ENCODE data around the gene MTOR.
"Not testable (repeated sequence)": the region's sequence is repeated elsewhere in the genome, so short reads cannot be mapped to it uniquely, and the experiment has no call there.

MTOR gene

GRCh38 chr1:11214698-11215380 lies 47.5 kb downstream of the MTOR start:
- DNase-seq: no peak

- no peak for DNase-seq
These were observed 50.3 kb downstream of the MTOR start for GRCh38 chr1:11211925-11212587.

- no peak for DNase-seq
These were observed 50.9 kb downstream of the MTOR start for GRCh38 chr1:11211461-11211860.

GRCh38 chr1:11207898-11208611 lies 54.3 kb downstream of the MTOR start:
- DNase-seq: no peak

GRCh38 chr1:11204396-11205190 lies 57.8 kb downstream of the MTOR start:
- no peak for DNase-seq

- DNase-seq: no peak
These were observed 63.3 kb downstream of the MTOR start for GRCh38 chr1:11198851-11199594.

GRCh38 chr1:11198257-11198656 lies 64.1 kb downstream of the MTOR start:
- no peak for DNase-seq

GRCh38 chr1:11197359-11197758 lies 65.0 kb downstream of the MTOR start:
- DNase-seq: no peak

GRCh38 chr1:11196945-11197344 lies 65.4 kb downstream of the MTOR start:
- no peak for DNase-seq

GRCh38 chr1:11194407-11195176 lies 67.8 kb downstream of the MTOR start:
- no peak for DNase-seq

- DNase-seq: no peak
These were observed 69.0 kb downstream of the MTOR start for GRCh38 chr1:11193376-11193775.

- DNase-seq: no peak
These were observed 73.4 kb downstream of the MTOR start, which contains the start of gene ANGPTL7 for GRCh38 chr1:11188858-11189451. Gene ANGPTL7 (plus strand): TSS chr1:11189355. CDS start chr1:11189580, 225 bp downstream.

GRCh38 chr1:11188381-11188780 lies 74.0 kb downstream of the MTOR start:
- DNase-seq: no peak

GRCh38 chr1:11187931-11188330 lies 74.4 kb downstream of the MTOR start:
- no peak for DNase-seq

- no peak for DNase-seq
These were observed 74.9 kb downstream of the MTOR start for GRCh38 chr1:11187494-11187893.

GRCh38 chr1:11187000-11187399 lies 75.4 kb downstream of the MTOR start:
- DNase-seq: no peak

- no peak for DNase-seq
These were observed 77.4 kb downstream of the MTOR start for GRCh38 chr1:11184973-11185372.

GRCh38 chr1:11182884-11183283 lies 79.5 kb downstream of the MTOR start:
- DNase-seq: no peak

GRCh38 chr1:11180342-11180744 lies 82.0 kb downstream of the MTOR start:
- DNase-seq: no peak

- not testable (repeated sequence) for DNase-seq
These were observed 82.6 kb downstream of the MTOR start for GRCh38 chr1:11179749-11180148.

- no peak for DNase-seq
These were observed 83.2 kb downstream of the MTOR start for GRCh38 chr1:11179125-11179524.

All from SIG-M5 (cell line).